Naive B cell (primary cell): ENCODE measurements around the gene BCL6. TPM values are rescaled to one million over a fixed set of nuclear protein-coding genes. Genes with fewer than 3 reads are reported as not detected.
A peak's percentile ranks its signal among the peaks of the same experiment; 100 is the strongest.

Experiments
- ATAC-seq, 2 donors: fragments of 150-1000 bp; cut with Tn5 transposase; 2 replicates each; pipeline ENCODE4 v1.10.0; 2021; ENCODE audit warnings: low read depth in 2 of 2, mild to moderate bottlenecking in 2 of 2, moderate library complexity in 2 of 2
- DNase-seq: peaks from one replicate; pipeline ENCODE4 v3.0.0; 2022
- H3K27ac Mint-ChIP-seq, 6 donors: one replicate each; pipeline ENCODE4 v1.8.0; 2020 to 2022; ENCODE audit warnings: mild to moderate bottlenecking in 6 of 6, mixed read lengths in 6 of 6, moderate library complexity in 5 of 6, inconsistent platforms in 2 of 6
- H3K27me3 Mint-ChIP-seq, 3 donors: one replicate each; pipeline ENCODE4 v1.8.0; 2021 to 2022; ENCODE audit warnings: mixed read lengths in 3 of 3, mild to moderate bottlenecking in 1 of 3
- H3K36me3 Mint-ChIP-seq, 2 donors: one replicate each; pipeline ENCODE4 v1.8.0; 2020 to 2022; ENCODE audit warnings: mixed read lengths in 2 of 2, inconsistent platforms in 1 of 2, mild to moderate bottlenecking in 1 of 2
- H3K4me1 Mint-ChIP-seq, 3 donors: one replicate each; pipeline ENCODE4 v1.8.0; 2020 to 2022; ENCODE audit warnings: mixed read lengths in 3 of 3, inconsistent platforms in 1 of 3, mild to moderate bottlenecking in 1 of 3, moderate library complexity in 1 of 3
- H3K4me3 Mint-ChIP-seq, 8 donors: one replicate each; pipeline ENCODE4 v1.8.0; 2020 to 2022; ENCODE audit warnings: mild to moderate bottlenecking in 8 of 8, mixed read lengths in 8 of 8, moderate library complexity in 8 of 8, inconsistent platforms in 2 of 8
- H3K9me3 Mint-ChIP-seq, 7 donors: one replicate each; pipeline ENCODE4 v1.8.0; 2020 to 2022; ENCODE audit warnings: mixed read lengths in 7 of 7, mild to moderate bottlenecking in 5 of 7, inconsistent platforms in 2 of 7, moderate library complexity in 1 of 7
- polyA plus RNA-seq, 6 donors: library from polyadenylated mRNA; unstranded; fragments of 300-500 nt; fragmentation: Illumina TruSeq; gene quantifications; one replicate each; pipeline ENCODE4 v1.2.3, GENCODE V29; 2021; ENCODE audit warnings: low read depth in 6 of 6

The BCL6 gene
- polyA plus RNA-seq, 6 donors from 2014 or later = 20.7 to 39.3 (median 31.9) TPM

- no peaks in the 10 kb centered on the region for H3K9me3 Mint-ChIP-seq
- ATAC-seq (no peak), DNase-seq (peak; percentile 18)
- H3K27ac Mint-ChIP-seq = peak overlapping the region in 5 of 6 donors; percentile 1 to 91 (median 46)
- peaks cover 42 to 52% (median 45%) of the 10 kb centered on the region in 3 donors for H3K4me1 Mint-ChIP-seq
- peak overlapping the region; percentile 53 to 85 (median 72) for H3K4me3 Mint-ChIP-seq
- H3K36me3 Mint-ChIP-seq = no peaks in the 10 kb centered on the region
- no peaks in the 10 kb centered on the region for H3K27me3 Mint-ChIP-seq
These were observed 4.8 kb upstream of the BCL6 start for GRCh38 chr3:187750006-187750512.

DNA sequence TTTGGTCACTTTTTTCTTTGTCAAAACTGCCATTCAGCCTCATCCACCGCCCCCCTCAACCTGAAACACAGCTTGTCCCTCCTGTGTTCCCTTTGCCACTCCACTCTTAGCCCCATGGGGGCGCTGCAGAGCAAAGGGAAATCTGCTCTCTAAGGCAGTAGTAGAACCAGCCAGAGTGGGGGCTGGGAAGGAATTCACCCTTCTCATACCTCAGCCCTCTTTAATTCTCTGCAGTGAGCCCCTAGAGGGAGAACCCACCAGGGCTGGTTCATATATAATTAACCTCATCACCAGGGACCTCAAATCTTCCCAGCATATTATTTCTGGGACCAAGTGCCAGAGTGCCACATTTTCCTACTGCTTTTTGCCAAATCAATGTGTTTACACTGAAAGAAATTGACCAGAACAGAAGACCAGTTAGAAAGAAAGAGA is 2.8 kb upstream of the BCL6 start:
- DNase-seq (peak; percentile 81), ATAC-seq (peak; percentile 48)
- Mint-ChIP-seq H3K27me3 (no peaks in the 10 kb centered on the region), H3K9me3 (no peaks in the 10 kb centered on the region), H3K27ac (peak overlapping the region in 5 of 6 donors; percentile 38 to 95 (median 75)), H3K36me3 (no peaks in the 10 kb centered on the region), H3K4me1 (peaks cover 52 to 57% (median 55%) of the 10 kb centered on the region in 3 donors), H3K4me3 (peak overlapping the region in 4 of 8 donors; percentile 17 to 68 (median 50))

DNA sequence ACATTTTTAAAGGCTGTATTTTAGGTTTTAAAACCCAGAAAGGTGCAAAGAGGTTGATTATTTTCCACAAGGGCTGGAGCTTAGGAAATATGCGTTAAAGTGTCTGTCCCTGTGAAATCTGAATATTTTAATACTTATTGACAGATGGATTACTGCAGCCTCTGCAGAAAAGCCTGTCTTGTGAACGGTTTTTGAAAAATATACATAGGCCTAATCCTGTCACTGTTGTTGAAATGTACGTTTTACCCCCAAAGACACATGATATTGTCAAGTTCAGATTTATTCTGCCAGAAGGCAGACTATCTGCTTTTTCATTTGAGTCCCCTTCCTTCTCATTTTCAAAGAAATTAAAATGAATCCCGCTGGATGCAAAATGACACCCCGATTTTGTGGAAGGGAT is 2.2 kb upstream of the BCL6 start:
- Mint-ChIP-seq H3K27ac (peak overlapping the region in 4 of 6 donors; percentile 12 to 99 (median 86)), H3K9me3 (no peaks in the 10 kb centered on the region), H3K4me1 (peaks cover 58 to 61% (median 61%) of the 10 kb centered on the region in 3 donors), H3K27me3 (no peaks in the 10 kb centered on the region), H3K36me3 (no peaks in the 10 kb centered on the region), H3K4me3 (peak overlapping the region in 1 of 8 donors; percentile 68)
- ATAC-seq = no peak
- no peak for DNase-seq

DNA sequence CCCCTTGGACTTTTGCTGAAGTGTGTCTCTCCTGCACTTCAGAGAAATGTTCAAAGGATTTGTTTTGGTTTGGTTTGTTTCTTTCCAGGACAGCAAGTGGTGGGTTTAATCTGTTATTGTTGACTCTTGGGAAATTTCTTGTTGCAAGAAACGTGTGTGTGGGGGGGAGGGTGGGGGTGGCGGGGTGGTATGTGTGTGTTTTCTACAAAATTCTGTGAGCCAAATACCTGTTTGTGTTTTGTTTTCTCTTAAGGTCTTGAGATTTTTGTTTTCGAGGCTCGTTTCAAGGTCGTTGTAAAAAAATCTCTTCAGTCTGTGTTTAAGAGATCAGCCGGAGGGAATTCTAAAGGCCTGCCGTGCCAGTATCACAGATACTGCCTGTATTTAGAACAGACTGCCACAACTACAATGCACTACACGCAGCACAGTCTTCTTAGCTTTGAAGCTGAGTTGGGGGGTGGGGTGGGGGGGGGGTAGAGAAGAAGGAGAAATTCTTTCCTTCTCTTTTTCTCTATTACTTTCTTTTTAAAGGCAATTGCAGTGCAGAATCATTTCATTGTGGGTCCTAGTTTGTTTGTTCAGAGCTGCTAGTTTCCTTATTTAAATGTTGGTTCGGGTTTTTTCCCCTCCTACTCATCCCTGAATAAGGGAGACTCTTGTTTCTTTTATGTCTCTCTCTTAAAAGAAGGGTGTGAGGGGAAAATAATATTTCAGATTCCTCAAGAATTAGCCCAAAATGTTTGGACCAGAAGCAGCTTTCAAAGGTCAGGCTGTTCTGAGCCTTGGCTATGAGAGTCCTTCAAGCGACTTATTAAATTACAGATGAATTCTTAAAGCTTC is 1.4 kb upstream of the BCL6 start:
- Mint-ChIP-seq H3K9me3 (no peaks in the 10 kb centered on the region), H3K4me3 (peak overlapping the region in 6 of 8 donors; percentile 94 to 100 (median 98)), H3K4me1 (peaks cover 66 to 69% (median 67%) of the 10 kb centered on the region in 3 donors), H3K27me3 (no peaks in the 10 kb centered on the region), H3K36me3 (no peaks in the 10 kb centered on the region), H3K27ac (peak overlapping the region in 4 of 6 donors; percentile 12 to 100 (median 99))
- DNase-seq (no peak), ATAC-seq (no peak)

DNA sequence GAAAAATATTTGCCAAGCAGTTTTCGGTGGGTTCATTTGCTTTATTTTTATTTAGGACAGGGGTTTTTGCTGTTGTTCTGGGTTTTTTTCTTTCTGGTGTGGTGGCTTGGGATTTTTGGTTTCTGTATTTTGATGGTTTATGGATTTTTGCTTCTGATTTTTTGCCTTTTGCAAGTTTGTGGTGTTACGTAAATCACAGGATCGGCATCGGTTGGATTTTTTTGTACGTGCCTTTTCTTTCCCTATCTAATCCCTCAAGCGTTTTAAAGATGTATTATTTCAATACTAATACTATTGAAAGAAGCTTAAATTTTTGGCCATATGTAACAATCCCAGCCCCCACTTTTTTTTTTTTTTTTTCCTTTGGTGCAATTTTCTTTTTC is 782 bp upstream of the BCL6 start:
- Mint-ChIP-seq H3K9me3 (no peaks in the 10 kb centered on the region), H3K27me3 (no peaks in the 10 kb centered on the region), H3K36me3 (no peaks in the 10 kb centered on the region), H3K27ac (peak overlapping the region; percentile 96 to 100 (median 99)), H3K4me1 (peaks cover 65 to 72% (median 70%) of the 10 kb centered on the region in 3 donors), H3K4me3 (peak overlapping the region; percentile 94 to 100 (median 99))
- ATAC-seq (no peak), DNase-seq (no peak)

DNA sequence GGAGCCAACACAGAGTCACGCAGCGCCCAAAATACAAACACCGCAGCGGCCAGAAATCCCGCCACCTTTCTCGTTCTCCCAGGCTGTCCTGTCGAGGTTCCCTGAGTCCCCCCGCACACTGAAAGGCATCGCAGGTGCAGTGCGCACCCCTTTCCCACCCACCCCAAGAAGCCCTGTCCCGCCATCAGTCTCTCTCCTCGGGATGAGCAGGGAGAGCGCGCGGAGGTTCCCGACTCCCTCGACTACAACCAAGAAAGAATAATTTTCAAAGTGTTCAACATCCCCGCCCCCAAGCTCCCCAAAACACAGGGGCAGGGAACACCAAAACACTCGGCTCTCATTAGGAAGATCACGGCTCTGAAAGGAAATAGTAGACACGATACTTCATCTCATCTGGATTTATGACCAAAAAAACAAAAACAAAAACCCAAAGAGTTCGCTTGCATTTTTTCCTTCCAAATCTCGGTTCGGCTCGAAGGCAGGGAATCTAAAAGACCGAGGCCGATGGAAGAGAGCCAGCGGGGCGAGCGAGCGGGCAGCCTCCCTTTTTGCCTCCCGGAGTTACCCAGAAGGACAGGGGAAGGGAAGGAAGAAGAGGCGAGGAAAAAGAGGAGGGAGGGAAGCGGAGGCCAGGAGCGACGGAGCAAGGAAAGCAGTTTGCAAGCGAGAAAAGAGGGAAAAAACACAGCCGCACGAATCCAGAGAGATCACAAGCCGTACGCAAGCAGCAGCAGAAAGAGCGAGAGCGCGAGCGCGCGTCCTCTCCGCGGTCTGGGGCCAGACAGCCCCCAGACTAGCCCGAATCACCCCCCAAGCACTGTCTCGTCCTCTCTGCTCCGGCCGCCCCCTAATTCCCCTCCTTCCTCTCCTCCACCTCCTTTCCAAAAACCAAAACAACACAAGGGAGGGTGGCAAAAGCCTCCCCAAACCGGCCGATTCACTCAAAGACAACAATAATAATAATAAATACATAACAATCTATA is 808 bp downstream of the BCL6 start:
- DNase-seq (peak; percentile 44), ATAC-seq (peak; percentile 11 to 32)
- H3K36me3 Mint-ChIP-seq = no peaks in the 10 kb centered on the region
- peak overlapping the region; percentile 94 to 100 (median 99) for H3K4me3 Mint-ChIP-seq
- no peaks in the 10 kb centered on the region for H3K9me3 Mint-ChIP-seq
- H3K27me3 Mint-ChIP-seq = no peaks in the 10 kb centered on the region
- H3K4me1 Mint-ChIP-seq = peaks cover 63 to 70% (median 63%) of the 10 kb centered on the region in 3 donors
- H3K27ac Mint-ChIP-seq = peak overlapping the region; percentile 96 to 100 (median 99)

DNA sequence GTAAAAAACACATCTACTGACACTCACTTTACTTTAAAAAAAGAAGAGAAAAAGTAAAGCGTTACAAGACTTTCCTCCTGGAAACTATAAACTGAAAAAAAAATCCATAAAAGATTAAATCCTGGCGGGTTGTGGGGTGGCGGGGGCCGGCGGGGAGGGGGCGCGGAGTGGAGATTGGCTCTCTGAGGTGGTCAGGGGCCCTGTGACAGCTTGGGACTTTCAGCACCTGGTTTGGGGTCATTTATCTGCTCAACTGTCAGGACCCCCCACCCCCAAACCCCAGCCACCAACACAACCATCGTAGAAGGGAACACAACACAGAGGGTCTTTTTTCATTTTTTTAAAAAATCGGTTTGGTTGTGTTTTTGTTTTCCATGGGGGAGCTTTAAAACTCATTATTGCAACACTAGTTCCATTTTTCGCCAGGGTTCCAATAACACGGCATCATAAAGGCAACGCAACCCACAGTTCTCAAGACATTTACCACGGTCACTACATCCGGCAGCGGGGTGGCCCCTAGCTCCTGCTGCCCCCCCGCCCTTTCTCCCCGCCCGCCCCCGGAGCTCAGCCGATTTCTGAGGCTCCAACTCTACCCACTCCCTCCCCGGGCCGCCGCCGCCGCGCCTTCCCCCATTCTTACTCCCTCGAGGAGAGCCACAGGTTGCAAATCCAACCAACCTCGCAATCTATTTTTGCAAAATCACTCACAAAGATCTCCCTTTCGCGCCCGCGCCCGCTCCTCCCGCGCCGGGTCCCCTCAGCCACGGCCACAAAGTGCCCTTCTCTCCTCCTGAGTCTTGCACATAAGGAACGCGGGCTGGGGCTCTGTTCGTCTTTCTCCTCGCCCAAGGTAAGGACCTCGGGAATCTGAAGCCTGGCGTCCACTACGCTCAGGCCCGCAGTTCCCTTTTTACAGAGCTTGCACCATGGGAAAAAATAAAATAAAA is 1.8 kb downstream of the BCL6 start:
- no peaks in the 10 kb centered on the region for H3K9me3 Mint-ChIP-seq
- DNase-seq (peak; percentile 21), ATAC-seq (no peak)
- H3K27me3 Mint-ChIP-seq = no peaks in the 10 kb centered on the region
- H3K4me3 Mint-ChIP-seq = peak overlapping the region; percentile 94 to 100 (median 99)
- peak overlapping the region; percentile 96 to 100 (median 99) for H3K27ac Mint-ChIP-seq
- H3K36me3 Mint-ChIP-seq = no peaks in the 10 kb centered on the region
- peaks cover 62 to 73% (median 63%) of the 10 kb centered on the region in 3 donors for H3K4me1 Mint-ChIP-seq

DNA sequence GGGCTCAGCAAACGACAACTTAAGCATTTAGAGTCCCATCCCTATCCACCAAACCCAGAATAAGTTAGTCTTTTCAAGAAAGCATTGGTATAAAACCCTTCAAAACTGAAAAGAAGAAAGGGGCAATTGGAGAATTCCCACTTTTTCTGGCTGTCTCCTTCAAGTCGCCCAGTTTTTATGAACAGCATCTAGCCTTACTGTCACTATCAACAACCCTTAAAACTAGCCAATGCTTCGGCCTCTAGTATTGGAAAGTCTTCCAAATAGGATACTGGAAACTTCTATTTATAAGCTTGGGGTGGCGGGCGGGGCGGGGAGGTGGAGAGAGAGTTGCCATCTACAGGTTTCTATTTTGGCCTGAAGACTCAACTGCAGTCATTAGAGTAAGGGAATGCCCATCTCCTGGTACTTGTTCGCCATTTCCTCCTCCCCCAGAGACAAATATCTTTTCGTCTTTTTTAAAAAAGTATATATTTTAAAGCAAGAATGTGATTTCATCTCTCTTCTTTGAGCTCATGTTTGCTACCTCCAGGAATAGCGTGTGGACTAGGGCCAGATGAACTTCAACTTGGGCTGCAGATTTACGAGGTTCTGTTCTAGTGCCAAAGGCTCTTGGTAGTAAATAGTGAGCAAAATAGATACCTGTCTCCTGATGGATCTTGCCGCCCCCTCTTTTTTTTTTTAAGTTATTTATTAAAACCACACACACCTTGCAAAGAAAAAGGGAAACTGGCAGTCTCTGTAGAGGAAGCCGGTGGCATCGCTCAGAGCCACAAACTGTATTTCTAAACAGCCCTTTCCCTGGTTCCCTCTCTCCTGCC is 2.7 kb downstream of the BCL6 start:
- H3K27ac Mint-ChIP-seq = peak overlapping the region; percentile 87 to 99 (median 94)
- DNase-seq (peak; percentile 28), ATAC-seq (no peak)
- H3K4me1 Mint-ChIP-seq = peaks cover 57 to 68% (median 61%) of the 10 kb centered on the region in 3 donors
- H3K27me3 Mint-ChIP-seq = no peaks in the 10 kb centered on the region
- H3K36me3 Mint-ChIP-seq = no peaks in the 10 kb centered on the region
- H3K9me3 Mint-ChIP-seq = no peaks in the 10 kb centered on the region
- H3K4me3 Mint-ChIP-seq = peak overlapping the region; percentile 94 to 100 (median 99)

DNA sequence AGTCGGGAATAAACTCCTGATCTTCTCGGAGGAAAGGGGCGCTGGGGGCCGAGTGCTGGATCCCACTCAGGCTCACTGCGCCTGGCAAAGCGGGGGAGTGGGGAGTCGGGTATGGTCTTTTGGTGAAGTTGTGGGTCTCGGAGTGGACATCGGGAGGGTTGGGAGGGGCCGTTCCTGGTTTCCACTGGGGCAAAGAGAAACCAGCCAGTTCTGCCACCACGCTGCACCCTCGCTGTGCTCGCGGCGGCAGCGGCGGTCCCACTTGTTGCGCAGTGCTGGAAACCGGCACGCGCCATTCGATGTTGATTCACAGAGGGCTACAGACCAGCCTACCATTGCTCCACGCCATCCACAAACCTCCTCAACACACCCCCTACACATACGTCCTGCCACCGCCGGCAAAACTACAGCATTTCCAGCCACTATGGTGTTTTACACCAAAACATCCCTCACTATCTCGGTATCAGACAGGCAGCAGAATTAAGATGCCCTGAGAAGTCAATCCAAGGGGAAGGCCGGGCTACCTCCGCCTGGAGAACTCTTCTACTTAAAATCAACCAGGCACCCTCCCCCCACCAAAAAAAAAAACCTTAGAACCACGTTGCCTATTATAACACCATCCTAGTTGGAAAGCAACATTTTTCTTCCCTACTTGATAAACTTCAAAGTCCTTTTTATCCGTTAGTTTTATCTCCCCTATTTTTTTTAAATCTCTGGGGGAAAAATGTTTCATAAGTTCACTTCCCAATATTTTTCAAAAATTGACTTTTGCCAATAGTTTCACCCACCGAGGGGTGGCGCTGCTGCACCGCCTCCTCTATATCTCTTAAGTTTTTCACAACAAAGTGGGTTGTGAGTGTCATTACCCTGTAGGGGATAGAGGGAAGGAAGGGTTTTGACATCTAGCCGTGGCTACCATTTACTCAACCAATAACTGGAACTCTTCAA is 3.6 kb downstream of the BCL6 start:
- Mint-ChIP-seq H3K4me1 (peaks cover 63 to 76% (median 70%) of the 10 kb centered on the region in 3 donors), H3K4me3 (peak overlapping the region; percentile 88 to 100 (median 98)), H3K36me3 (no peaks in the 10 kb centered on the region), H3K27ac (peak overlapping the region; percentile 91 to 99 (median 94)), H3K9me3 (no peaks in the 10 kb centered on the region), H3K27me3 (no peaks in the 10 kb centered on the region)
- ATAC-seq = peak; percentile 11 to 15
- DNase-seq = peak; percentile 68

DNA sequence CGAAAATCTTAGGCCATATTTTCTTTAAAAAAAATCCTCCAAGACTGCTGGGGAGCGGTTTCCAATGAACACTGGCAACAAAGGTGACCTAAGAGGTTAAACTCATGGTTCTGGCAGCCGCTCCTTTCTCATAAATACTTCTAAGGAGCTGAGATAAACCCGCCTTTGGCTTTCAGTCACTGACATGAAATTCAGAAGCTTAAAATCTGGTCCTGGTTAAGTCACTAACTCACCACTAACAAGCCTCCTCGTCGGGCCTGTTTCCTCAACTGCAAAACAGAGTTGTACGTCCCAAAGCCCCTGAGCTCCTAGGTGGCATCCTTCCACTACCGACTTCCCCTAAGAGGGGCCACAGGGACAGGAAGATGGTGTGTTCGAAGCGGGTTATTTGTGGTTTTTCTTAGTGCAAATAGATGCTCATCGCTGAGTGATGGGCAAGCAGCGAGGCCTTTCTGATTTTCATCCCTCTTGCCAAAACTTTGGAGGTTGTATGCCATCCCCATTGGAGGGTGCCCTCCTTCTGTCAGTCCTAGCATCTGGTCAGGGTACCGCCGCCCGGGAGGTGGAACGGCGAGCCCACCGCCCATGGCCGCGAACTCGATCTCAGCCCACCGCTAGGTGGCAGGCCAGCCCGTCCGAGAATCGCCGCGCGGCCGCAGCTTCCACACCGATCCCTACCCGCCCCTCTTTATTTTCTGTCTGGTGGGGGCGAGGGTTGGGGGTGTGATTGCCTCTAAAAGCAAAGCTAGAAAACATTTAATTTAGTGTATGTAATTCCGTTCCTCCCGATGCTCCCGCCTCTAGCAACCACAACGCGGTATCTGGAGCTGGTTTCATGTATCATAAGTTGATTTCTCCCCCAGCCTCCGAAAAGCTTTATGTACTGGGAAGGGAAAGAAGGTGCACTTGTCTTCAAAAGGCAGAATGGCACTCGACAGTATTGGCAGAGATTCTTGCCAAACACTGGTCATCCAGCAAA is 4.6 kb downstream of the BCL6 start:
- peaks cover 60 to 78% (median 71%) of the 10 kb centered on the region in 3 donors for H3K4me1 Mint-ChIP-seq
- H3K36me3 Mint-ChIP-seq = no peaks in the 10 kb centered on the region
- no peaks in the 10 kb centered on the region for H3K27me3 Mint-ChIP-seq
- peak; percentile 63 for DNase-seq
- peak overlapping the region; percentile 88 to 100 (median 98) for H3K4me3 Mint-ChIP-seq
- peak overlapping the region; percentile 72 to 99 (median 92) for H3K27ac Mint-ChIP-seq
- ATAC-seq = peak; percentile 18
- no peaks in the 10 kb centered on the region for H3K9me3 Mint-ChIP-seq
